Liver (tissue), 3 donors: ENCODE measurements around the gene TRA2B.

Experiments
- TAF1 ChIP-seq: conservative IDR thresholded peaks from 2 replicates; pipeline ENCODE4 v1.6.1; 2016; ENCODE audit warnings: antibody characterized with exemption, mild to moderate bottlenecking
- TF ChIP-seq, protein P1 (sequence below): fragments of 150-350 bp; IDR thresholded peaks from 2 replicates; pipeline ENCODE4 v1.5.1; 2017; ENCODE audit warnings: improper control_type of control experiment, low read depth, low read length; ENCODE audit not compliant: missing input control
- TF ChIP-seq, protein P2 (sequence below): IDR thresholded peaks from 2 replicates; pipeline ENCODE4 v1.6.1; 2016; ENCODE audit warnings: antibody characterized with exemption, mild to moderate bottlenecking
- TF ChIP-seq, protein P3 (sequence below): IDR thresholded peaks from 2 replicates; pipeline ENCODE4 v1.6.1; 2016; ENCODE audit warnings: antibody characterized with exemption
- donor health status: healthy.
- donor health status: healthy.

DNA sequence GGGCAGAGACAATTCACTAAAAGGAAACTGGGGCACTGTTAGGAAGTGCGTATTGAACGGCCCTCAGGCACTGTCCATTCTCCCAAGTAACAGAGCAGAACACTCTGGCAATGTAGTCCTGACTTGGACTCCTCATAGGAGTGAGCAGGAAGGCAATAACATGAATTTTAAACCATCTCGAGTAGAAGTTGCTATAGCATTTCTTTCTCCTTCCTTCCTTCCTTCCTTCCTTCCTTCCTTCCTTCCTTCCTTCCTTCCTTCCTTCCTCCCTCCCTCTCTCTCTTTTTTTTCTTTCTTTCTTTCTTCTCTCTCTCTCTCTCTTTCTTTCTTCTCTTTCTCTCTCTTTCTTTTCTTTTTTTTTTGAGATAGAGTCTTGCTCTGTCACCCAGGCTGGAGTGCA, 46.4 kb upstream of the TRA2B start:
- TF ChIP-seq, protein P1, sequence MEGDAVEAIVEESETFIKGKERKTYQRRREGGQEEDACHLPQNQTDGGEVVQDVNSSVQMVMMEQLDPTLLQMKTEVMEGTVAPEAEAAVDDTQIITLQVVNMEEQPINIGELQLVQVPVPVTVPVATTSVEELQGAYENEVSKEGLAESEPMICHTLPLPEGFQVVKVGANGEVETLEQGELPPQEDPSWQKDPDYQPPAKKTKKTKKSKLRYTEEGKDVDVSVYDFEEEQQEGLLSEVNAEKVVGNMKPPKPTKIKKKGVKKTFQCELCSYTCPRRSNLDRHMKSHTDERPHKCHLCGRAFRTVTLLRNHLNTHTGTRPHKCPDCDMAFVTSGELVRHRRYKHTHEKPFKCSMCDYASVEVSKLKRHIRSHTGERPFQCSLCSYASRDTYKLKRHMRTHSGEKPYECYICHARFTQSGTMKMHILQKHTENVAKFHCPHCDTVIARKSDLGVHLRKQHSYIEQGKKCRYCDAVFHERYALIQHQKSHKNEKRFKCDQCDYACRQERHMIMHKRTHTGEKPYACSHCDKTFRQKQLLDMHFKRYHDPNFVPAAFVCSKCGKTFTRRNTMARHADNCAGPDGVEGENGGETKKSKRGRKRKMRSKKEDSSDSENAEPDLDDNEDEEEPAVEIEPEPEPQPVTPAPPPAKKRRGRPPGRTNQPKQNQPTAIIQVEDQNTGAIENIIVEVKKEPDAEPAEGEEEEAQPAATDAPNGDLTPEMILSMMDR = no peak
- TF ChIP-seq, protein P2, sequence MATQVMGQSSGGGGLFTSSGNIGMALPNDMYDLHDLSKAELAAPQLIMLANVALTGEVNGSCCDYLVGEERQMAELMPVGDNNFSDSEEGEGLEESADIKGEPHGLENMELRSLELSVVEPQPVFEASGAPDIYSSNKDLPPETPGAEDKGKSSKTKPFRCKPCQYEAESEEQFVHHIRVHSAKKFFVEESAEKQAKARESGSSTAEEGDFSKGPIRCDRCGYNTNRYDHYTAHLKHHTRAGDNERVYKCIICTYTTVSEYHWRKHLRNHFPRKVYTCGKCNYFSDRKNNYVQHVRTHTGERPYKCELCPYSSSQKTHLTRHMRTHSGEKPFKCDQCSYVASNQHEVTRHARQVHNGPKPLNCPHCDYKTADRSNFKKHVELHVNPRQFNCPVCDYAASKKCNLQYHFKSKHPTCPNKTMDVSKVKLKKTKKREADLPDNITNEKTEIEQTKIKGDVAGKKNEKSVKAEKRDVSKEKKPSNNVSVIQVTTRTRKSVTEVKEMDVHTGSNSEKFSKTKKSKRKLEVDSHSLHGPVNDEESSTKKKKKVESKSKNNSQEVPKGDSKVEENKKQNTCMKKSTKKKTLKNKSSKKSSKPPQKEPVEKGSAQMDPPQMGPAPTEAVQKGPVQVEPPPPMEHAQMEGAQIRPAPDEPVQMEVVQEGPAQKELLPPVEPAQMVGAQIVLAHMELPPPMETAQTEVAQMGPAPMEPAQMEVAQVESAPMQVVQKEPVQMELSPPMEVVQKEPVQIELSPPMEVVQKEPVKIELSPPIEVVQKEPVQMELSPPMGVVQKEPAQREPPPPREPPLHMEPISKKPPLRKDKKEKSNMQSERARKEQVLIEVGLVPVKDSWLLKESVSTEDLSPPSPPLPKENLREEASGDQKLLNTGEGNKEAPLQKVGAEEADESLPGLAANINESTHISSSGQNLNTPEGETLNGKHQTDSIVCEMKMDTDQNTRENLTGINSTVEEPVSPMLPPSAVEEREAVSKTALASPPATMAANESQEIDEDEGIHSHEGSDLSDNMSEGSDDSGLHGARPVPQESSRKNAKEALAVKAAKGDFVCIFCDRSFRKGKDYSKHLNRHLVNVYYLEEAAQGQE = no peak
- no peak for TF ChIP-seq TAF1
- TF ChIP-seq, protein P3, sequence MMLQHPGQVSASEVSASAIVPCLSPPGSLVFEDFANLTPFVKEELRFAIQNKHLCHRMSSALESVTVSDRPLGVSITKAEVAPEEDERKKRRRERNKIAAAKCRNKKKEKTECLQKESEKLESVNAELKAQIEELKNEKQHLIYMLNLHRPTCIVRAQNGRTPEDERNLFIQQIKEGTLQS = no peak
